ENCODE measurements around the gene C6orf141.

C6orf141 gene

GRCh38 chr6:49527320-49527719, 23.1 kb upstream of the C6orf141 start:
- TF ChIP-seq SIN3A (IDR thresholded peaks at IDR 0.05; ENCODE audit: borderline replicate concordance, insufficient read depth, low read length) (no peak), FOXP2 (optimal IDR thresholded peaks at IDR 0.05; ENCODE audit: borderline replicate concordance, extremely low read depth, extremely low read length, insufficient read depth) (no peak), REST (IDR thresholded peaks at IDR 0.05; ENCODE audit: insufficient read depth in 1 of 2, low read depth in 2 of 2, low read length in 2 of 2) (no peak), POLR2AphosphoS5 (IDR thresholded peaks at IDR 0.05; ENCODE audit: low read depth, low read length) (no peak), TAF1 (IDR thresholded peaks at IDR 0.05; ENCODE audit: borderline replicate concordance, insufficient read depth, low read length) (no peak)

- TF ChIP-seq POLR2AphosphoS5 (IDR thresholded peaks at IDR 0.05; ENCODE audit: low read depth, low read length), result no peak
- TF ChIP-seq TAF1 (IDR thresholded peaks at IDR 0.05; ENCODE audit: borderline replicate concordance, insufficient read depth, low read length), result no peak
- TF ChIP-seq REST (IDR thresholded peaks at IDR 0.05; ENCODE audit: insufficient read depth in 1 of 2, low read depth in 2 of 2, low read length in 2 of 2), result no peak
- TF ChIP-seq SIN3A (IDR thresholded peaks at IDR 0.05; ENCODE audit: borderline replicate concordance, insufficient read depth, low read length), result no peak
- no peak for TF ChIP-seq FOXP2 (optimal IDR thresholded peaks at IDR 0.05; ENCODE audit: borderline replicate concordance, extremely low read depth, extremely low read length, insufficient read depth)
These were observed 21.9 kb upstream of the C6orf141 start for GRCh38 chr6:49528571-49528970.

GRCh38 chr6:49530141-49530776, 20.2 kb upstream of the C6orf141 start:
- TF ChIP-seq REST (IDR thresholded peaks at IDR 0.05; ENCODE audit: insufficient read depth in 1 of 2, low read depth in 2 of 2, low read length in 2 of 2), result no peak

GRCh38 chr6:49531774-49532569, 18.5 kb upstream of the C6orf141 start:
- TF ChIP-seq TAF1 (IDR thresholded peaks at IDR 0.05; ENCODE audit: borderline replicate concordance, insufficient read depth, low read length) (no peak), SIN3A (IDR thresholded peaks at IDR 0.05; ENCODE audit: borderline replicate concordance, insufficient read depth, low read length) (no peak), POLR2AphosphoS5 (IDR thresholded peaks at IDR 0.05; ENCODE audit: low read depth, low read length) (no peak), REST (IDR thresholded peaks at IDR 0.05; ENCODE audit: insufficient read depth in 1 of 2, low read depth in 2 of 2, low read length in 2 of 2) (no peak), FOXP2 (optimal IDR thresholded peaks at IDR 0.05; ENCODE audit: borderline replicate concordance, extremely low read depth, extremely low read length, insufficient read depth) (no peak)

All from PFSK-1 (cell line).